HG03066 (cell line): ENCODE measurements around the gene SLC6A12.

Source experiments
- ATAC-seq: cut with Tn5 transposase; IDR thresholded peaks from one replicate; pipeline ENCODE4 v1.9.1; 2021; ENCODE audit warnings: low read depth; ENCODE audit not compliant: unreplicated experiment

The SLC6A12 gene

DNA sequence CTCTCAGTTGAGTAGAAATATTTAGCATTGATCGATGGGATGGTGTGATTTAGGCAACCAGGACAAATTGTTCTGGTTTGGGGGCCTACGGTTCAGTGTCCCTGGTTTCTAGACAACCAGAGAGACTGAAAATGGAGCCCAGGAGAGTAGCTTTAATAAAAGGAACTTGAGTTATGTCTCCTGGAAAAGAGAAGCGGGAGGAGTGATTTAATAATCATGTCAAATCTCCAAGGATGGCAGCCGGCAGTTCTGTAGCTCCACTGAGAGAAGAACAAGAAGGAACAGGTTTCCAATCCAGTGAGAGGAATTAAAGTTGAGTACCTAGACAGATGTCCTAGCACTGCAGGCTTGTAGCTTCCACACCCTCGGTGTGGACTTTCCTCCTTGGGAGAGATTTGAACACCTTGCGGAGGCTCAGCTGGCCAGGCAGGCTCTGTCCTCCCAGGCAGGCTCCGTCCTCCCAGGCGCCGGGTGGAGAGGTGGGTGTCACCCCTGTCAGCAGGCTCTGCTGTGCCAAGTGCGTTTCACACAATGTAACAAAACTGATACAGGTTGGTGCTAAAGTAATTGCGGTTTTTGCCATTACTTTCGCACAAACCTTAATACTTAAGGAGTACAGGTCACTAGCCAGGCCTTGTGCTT is 45.9 kb downstream of the SLC6A12 start:
- ATAC-seq = no peak

DNA sequence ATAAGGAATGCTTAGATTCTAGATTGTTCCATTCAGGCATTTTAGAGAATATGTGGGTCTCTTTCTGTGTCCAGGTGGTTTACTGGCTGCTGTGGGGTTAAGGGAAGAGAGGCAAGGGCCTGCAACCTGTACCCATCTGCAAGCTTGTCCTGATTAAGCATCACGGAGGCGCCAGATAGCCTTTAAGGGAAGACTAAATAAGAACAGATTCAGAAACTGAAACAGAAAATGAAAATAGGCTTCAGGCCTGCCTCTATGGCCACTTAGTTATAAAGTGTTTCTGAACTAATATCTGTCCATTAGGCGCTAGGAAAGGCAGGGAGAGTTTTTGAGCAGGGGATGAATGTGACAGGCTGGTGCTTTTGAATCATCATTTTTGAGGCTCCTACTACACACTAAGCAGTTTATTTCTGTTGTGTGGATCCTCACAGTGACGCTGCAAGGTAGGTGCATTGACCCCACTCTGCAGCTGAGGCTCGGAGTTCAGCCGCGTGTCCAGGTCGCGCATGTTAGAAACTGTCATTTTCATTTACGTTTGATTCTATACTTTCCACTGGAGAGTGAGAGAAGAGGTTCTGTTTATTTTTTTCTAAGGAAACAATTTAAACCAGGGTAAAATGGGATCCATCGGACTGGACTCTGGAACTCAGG is 47.4 kb downstream of the SLC6A12 start:
- ATAC-seq = no peak

DNA sequence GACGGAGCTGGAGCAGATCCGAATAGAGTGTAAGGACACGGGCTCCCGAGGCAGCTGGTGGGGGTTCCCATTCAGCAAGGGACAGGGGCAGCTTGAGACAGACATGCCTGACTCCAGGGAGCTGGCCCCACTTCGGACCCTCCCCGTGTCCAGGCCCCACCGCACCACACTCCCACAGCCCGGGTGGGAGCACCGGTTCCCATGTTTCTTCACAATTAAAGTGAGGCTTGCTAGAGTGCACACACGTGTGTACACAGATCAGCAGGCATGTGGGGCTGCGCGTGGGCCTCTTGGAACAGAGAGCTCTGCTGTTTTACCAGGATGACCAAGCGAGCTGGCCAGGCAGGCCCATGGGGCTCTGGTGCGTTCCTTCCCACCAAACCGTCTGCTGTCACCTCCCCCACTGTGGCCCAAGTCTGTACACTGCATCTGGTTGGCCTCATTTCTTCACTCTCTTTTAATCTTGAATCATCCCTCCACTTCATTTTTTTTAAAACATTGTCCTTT is 48.0 kb downstream of the SLC6A12 start:
- ATAC-seq = no peak

DNA sequence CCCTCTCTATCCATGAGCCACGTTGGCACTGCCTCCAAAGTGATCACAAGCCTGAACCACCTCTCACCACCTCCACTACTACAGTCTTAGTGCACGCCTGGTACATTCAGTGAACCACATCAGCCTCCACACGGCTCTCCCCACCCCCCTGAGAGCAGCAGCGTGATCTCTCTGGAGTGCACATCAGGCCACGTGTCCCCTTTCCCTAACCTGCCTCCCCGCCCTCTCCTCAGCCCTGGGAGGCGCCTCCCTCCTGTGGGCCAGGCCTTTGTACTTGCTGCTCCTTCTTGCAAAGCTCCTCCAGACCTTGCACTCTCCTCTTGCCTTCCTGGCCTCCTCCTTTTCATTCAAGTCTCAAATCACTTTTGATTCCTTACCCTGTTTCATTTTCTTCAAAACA is 49.8 kb downstream of the SLC6A12 start:
- ATAC-seq = no peak

DNA sequence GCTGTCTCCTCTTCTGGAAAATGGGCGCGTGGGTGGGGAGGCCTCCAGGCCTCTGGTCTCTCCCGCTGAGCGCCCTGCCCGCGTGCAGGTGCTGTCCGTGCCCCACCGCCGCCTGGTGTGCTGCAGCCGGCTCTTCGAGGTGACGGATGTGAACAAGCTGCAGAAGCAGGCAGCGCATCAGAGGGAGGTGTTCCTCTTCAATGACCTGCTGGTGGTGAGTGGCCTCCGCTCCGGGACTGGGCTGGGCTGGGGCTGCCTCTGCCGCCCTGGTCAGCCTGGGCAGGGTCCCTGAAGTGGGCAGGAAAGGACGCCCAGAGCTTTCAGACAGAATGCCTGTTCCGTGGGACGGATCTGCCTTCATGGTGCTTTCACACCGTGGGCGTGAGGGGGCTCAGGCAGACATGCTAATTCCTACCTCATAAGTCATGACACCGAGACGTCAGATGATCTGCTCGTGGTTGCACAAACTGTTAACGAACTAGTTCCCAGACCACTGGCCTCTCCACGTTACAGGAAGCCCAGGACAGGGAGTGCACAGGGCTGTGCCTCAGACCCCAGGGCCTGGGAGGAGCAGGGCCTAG is 50.5 kb downstream of the SLC6A12 start:
- ATAC-seq = no peak

DNA sequence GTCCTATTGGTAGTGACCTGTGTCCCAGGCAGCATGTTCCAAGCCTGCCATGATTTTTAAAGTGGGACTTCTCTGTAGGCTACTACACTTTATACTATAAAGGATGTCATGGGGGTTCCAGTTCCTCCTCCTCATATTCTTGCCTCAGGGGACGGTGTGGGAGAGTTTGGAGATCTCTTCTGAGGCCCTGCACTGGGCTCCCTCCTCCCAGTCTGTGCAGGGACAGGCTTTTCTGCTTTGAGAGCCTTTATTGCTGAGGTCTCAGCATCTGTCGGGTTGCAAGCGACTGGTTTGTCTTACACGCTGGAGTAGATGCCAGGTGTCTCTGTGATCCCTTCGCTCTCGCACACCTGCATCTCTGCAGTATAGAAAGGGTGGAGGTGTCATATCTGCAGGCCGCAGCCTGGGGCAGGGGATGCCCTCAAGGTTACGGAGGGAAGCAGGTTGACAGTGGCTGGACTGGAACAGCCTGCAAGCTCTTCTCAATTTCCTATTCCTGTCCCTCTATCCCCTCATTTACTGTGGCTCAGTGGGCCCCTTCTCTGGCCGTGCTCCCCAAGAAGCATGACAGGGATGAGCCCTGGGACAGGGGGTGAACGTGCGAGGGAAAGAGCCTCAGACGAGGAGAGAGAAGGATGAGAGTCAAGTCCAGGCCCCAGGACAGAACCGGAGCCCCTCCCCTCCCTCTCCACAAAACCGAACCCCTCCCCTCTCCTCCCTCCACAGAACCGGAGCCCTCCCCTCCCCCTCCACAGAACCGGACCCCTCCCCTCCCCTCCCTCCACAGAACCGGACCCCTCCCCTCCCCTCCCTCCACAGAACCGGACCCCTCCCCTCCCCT is 51.3 kb downstream of the SLC6A12 start:
- ATAC-seq = no peak

DNA sequence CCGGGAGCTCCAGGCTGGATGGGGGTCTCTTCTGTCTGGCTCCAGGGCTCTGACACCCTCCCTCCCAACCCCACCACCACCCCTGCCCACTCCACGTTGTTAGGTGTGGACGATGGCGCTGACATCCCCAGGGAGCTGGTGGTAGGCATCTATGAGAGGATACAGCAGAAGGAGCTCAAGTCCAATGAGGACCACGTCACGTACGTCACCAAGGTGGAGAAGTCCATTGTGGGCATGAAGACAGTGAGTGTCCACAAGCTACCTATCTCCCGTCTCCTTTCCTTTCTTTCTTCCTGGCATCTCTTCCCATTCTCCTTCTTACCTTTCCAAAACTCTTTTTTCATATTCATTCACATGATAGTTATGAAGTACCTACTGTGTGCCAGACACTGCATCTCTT is 52.1 kb downstream of the SLC6A12 start:
- ATAC-seq = no peak

DNA sequence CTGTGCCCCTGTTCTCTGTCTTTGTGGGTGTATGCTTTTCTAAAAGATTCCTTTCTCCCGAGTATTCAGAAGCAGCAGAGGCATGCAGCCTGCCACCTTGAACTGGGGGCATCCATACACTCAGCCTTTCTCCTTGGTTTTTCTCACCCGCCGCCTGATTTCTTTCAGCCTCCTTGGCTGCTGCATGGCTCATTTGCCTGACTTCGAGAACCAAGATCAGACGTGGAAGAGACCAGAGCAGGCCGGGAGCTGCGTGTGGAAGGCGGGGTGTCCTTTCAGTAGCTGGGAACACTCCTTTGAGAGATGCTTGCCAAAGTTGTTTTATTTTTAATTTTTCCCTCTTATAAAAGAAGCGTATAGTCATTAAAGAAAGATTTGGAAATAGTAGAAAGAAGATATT is 53.1 kb downstream of the SLC6A12 start:
- no peak for ATAC-seq

DNA sequence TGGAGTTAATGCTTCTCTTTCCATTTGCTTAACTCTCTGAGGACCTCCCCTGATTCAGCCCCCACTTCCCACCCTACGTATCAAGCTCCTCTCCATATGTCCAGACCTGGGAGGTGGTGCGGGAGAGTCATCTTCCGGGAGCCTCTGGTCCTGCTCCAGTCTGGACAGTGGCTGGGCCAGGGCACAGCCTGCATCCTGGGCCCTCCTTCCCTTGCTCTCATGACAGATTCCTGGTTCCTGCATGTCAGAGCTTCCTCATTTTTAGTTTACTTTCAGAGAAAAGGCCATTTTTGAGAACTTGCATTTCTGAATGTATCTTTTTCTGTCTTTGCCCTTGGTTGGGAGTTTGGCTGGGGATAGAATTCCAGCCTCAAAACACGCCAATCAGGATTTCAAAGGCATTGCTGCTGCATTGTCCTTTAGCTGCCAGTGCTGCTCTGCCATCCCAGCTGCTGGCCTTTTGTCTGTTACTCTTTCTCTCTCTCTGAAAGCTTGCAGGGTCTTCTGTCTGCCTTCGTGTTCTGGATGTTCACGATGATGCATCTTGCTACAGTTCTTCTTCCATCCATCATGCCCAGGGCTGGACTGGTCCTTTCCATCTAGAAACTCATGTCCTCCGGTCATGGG is 54.7 kb downstream of the SLC6A12 start:
- ATAC-seq = no peak

DNA sequence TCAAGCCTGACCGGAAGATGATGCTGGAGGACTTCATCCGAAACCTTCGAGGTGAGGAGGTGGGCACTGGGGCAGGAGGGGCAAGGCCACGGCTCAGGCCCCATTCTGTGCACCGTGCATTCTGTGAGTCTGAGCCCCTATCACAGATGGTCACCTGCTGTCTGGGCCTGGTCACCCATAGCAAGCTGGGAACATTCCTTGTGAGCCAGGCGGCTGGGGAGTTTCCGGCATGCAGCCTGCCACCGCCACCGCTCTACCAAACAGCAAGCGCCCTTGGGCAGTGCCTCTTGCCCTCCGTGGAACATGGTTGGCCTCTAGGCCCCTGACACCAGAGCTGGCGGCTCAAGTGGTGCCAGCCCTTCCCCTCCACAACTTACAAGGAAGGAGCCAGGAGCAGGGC is 56.3 kb downstream of the SLC6A12 start:
- no peak for ATAC-seq

DNA sequence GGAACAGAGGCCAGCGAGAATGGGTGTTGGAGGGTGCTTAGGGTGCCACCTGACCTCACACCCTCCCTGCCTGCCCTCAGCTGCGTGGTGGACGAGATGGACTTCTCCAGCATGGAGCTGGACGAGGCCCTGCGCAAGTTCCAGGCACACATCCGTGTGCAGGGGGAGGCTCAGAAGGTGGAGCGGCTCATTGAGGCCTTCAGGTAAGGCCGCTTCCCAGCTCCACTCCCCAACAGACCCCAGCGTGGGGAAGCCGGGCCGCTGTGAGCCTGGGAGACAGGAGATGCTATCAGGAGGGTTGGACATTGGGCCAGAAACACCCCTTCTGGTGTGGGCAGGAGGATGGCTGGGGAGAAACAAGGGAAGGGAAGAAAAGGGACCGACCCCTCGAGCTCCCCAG is 57.0 kb downstream of the SLC6A12 start:
- ATAC-seq = no peak

DNA sequence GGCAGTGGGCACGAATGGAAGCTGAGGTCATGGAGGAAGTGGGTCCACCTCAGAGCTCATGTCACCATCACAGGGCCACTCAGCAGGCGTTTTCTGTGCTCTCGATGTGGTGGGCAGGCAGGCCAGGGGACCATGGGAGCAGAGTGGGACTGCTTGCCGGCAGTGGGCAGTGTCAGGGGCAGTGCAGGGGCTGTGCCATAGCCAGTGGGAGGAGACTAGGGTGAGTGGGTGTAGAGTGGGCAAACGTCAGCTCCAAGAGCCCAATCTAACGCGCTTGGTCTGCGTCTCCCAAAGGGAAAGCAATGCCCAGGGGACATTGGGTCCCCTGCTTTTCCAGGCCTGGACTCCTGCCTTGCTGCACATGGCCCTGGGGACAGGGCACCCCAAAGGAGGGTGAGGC is 58.3 kb downstream of the SLC6A12 start:
- no peak for ATAC-seq

DNA sequence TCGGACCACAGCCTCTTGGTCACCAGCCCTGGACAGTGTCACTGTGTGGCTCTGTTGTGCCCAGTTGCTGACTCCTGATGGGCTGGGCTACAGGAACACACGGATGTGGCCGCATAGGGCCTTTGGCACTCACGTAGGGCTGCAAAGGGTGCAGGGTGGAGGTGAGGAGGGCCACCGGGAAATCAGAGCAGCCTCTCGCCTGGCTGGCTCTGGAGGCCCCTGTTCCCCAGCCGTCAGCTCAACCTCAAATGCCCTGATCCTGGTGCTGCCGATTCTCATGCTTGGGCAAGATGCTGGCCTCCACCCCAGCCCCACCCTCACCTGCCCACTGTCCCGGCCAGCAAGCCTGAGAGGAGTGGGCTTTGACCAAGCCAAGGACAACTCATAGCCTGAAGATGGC is 59.0 kb downstream of the SLC6A12 start:
- no peak for ATAC-seq

DNA sequence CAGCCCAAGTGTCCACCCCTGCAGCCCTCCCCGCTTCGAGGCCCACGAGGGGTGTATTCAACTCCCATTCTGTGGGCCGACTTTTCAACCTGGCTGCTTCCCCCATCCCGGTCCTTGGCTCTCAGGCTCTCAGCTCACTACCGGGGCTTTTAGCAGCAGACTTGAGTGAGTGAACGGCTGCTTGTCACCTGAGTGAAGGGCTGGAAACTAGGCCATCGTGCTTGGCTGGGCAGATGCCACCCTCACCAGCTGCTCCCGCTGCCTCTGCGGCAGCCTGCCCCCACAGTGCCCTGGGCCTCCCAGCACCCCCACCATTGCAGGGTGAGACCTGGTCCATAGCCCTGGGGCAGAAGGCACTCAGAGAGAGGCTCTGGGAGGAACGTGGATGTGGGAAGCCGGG is 59.9 kb downstream of the SLC6A12 start:
- ATAC-seq = no peak

DNA sequence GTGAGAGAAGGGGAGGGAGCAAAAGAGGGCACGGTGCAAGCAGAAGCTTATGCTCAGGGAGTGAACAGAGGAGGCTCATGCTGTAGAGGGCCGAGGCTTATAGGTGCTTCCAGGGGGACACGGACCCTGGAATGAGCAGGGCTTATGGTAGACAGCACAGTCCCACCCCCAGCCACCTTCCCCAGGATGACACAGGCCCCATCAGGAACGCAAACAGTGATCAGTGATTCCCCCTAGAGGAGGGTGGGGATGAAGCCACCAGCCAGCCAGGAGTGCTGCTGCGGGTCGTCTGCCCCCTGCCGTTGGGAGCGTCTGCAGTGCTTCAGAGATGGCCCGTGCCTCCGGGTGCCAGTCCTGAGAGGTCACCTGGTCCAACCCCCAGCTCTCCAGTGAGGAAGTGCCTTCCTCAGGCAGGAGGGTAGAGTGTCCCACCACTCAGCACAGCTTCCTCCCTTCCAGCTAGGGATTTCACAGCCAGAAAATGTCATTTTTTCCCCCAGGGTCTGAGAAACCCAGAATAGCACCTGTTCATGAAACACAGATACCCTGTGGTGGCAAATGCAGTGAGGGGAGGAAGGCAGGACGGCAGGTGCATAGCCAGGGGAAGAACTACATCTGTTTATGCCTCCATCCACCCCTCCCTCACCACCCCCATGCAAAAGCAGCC is 60.7 kb downstream of the SLC6A12 start:
- no peak for ATAC-seq

DNA sequence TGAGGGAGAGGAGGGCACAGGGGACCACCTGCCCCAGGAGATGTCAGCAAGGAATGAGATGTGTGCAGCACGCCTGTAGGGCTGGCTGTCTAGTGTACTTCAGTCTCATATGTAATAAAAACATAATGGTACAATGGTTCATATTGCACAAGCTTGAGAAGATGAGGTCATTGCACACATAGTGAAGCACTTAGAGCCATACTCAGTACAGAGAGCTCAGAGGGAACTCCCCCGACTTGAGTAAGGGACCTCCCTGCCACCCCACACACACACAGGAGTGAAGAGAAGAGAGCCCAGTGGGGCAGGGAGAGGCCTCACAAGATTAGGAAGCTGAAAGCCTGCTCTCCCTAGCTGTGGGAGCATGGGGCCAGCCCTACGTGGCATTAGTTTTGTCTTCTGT is 61.5 kb downstream of the SLC6A12 start:
- no peak for ATAC-seq

DNA sequence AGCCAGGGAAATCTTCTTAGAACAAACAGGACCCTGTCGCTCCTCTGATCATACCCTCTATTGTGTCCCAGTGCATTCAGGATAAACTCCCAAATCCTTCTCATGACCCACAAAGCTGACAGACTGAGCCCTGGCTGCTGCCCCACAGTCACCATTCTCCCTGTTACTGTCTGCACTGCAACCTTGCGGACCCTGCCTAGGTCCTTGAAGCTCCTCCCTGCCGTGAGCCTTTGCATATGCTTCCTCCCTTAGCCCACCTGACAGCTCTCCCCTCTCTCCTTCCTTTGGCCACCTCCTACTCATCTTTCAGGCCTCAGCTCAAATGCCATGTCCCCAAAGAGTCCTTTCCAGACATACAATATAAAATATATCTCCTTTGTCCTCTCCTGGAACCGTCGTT is 62.4 kb downstream of the SLC6A12 start:
- ATAC-seq = no peak

DNA sequence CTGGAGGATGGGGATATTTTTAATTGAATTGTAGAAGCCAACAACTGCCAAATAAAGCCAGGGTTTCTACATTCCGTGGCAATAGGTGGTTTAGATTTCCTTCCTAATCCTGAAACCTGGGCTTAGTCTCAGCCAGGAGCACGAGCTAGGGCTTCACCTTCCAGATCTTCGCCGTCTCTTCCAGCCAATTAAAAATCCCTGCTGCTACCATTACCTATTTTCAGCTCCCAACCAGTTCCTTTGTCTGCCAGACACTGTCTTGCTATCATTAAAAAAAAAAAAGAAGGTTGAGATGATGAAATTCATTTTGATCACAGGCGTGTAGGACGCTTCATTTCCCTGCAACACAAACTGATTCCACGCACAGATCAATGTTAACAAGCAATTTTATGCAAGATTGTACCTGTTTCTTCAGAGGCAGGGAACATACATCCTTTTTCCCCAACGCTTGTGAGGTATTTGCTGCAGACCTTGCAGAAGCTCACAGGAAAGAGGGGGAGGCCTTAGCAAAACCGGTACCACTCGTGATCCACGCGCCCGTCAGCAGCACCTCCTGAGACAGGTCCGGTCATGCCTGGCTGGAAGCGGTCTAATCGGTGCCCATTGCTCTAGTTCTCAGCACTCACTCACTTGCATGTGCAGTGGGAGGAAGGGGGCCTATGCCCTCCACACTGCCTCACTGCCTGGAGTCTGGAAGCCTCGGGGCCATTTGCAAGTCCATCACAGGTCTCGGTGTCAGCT is 65.1 kb downstream of the SLC6A12 start:
- no peak for ATAC-seq

DNA sequence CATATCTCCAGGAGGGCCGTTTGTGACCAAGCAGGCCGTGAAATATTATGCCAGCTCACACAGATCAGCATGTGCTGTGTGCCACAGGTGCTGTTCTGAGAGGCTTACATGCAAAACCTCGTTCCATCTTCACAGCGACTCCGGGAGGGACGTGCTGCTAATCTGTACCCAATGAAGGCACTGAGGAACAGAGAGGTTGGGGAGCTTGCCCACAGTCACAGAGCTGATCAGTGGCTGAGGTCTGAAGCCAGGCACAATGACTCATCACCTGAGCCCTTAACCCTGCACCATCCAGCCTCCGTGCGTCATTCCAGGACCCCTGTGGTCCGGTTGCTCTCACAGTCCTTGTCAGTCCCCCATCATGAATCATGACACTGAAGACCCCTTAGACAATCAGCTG is 66.7 kb downstream of the SLC6A12 start:
- no peak for ATAC-seq
